ENCODE data around the gene MEGF9. TPM values are rescaled to one million over a fixed set of nuclear protein-coding genes. Genes with fewer than 3 reads are reported as not detected.

Gene MEGF9
- total RNA-seq, 1 donor from 2014 or later = 17.7 TPM

GRCh38 chr9:120757026-120757913 lies 43.0 kb upstream of the MEGF9 start:
- Histone ChIP-seq H3K4me3 (ENCODE audit: insufficient read depth, low read depth, low read length) (no peak overlapping the region), H3K4me1 (ENCODE audit: insufficient read depth, low read length) (no peaks in the 10 kb centered on the region), H3K79me2 (ENCODE audit: insufficient read depth, low read length) (no peaks in the 10 kb centered on the region), H2AFZ (ENCODE audit: low read depth, low read length) (no peak overlapping the region), H3K9me3 (ENCODE audit: insufficient read depth, low read depth, low read length) (no peaks in the 10 kb centered on the region), H3K27me3 (ENCODE audit: insufficient read depth, low read length) (no peaks in the 10 kb centered on the region), H3K4me2 (ENCODE audit: low read length) (no peak overlapping the region), H4K20me1 (ENCODE audit: insufficient read depth, low read length) (peaks cover 18% of the 10 kb centered on the region), H3K9ac (ENCODE audit: low read length) (no peak overlapping the region), H3K36me3 (ENCODE audit: insufficient read depth, low read length) (peaks cover 11% of the 10 kb centered on the region), H3K27ac (ENCODE audit: low read depth, low read length) (no peak overlapping the region)
- Mint-ChIP-seq H3K4me1 (ENCODE audit: low read depth, unreplicated experiment) (peaks cover 6% of the 10 kb centered on the region), H3K4me3 (ENCODE audit: unreplicated experiment) (no peak overlapping the region), H3K27me3 (ENCODE audit: low read depth, unreplicated experiment) (no peaks in the 10 kb centered on the region), H3K9me3 (ENCODE audit: unreplicated experiment) (no peaks in the 10 kb centered on the region), H3K36me3 (ENCODE audit: low read depth, unreplicated experiment) (no peaks in the 10 kb centered on the region), H3K27ac (ENCODE audit: unreplicated experiment) (no peak overlapping the region)
- TF ChIP-seq CTCF (IDR thresholded peaks at IDR 0.05; ENCODE audit: insufficient read depth, low read depth, low read length) (no peak), EZH2 (IDR thresholded peaks at IDR 0.05; ENCODE audit: insufficient read depth, low read length) (no peak)
- no peak for FAIRE-seq
- DNase-seq (ENCODE audit: low read depth) = no peak

- TF ChIP-seq EZH2 (IDR thresholded peaks at IDR 0.05; ENCODE audit: insufficient read depth, low read length) (no peak), CTCF (IDR thresholded peaks at IDR 0.05; ENCODE audit: insufficient read depth, low read depth, low read length) (no peak)
- no peak overlapping the region for H3K27ac Mint-ChIP-seq (ENCODE audit: unreplicated experiment)
These were observed 42.3 kb upstream of the MEGF9 start for GRCh38 chr9:120756531-120756930.

More at GRCh38 chr9:120756531-120756930, 42.3 kb upstream of the MEGF9 start:
- Mint-ChIP-seq H3K4me3 (ENCODE audit: unreplicated experiment) (no peak overlapping the region), H3K9me3 (ENCODE audit: unreplicated experiment) (no peaks in the 10 kb centered on the region), H3K27me3 (ENCODE audit: low read depth, unreplicated experiment) (no peaks in the 10 kb centered on the region), H3K4me1 (ENCODE audit: low read depth, unreplicated experiment) (peaks cover 6% of the 10 kb centered on the region), H3K36me3 (ENCODE audit: low read depth, unreplicated experiment) (no peaks in the 10 kb centered on the region)
- no peak overlapping the region for H3K27ac ChIP-seq (ENCODE audit: low read depth, low read length)
- DNase-seq (ENCODE audit: low read depth) = no peak
- H3K27me3 ChIP-seq (ENCODE audit: insufficient read depth, low read length) = no peaks in the 10 kb centered on the region
- H3K4me1 ChIP-seq (ENCODE audit: insufficient read depth, low read length) = no peaks in the 10 kb centered on the region
- H2AFZ ChIP-seq (ENCODE audit: low read depth, low read length) = no peak overlapping the region
- no peak overlapping the region for H3K4me3 ChIP-seq (ENCODE audit: insufficient read depth, low read depth, low read length)
- peaks cover 16% of the 10 kb centered on the region for H4K20me1 ChIP-seq (ENCODE audit: insufficient read depth, low read length)
- H3K9ac ChIP-seq (ENCODE audit: low read length) = no peak overlapping the region
- no peak for FAIRE-seq
- H3K79me2 ChIP-seq (ENCODE audit: insufficient read depth, low read length) = no peaks in the 10 kb centered on the region
- H3K36me3 ChIP-seq (ENCODE audit: insufficient read depth, low read length) = peaks cover 8% of the 10 kb centered on the region
- no peaks in the 10 kb centered on the region for H3K9me3 ChIP-seq (ENCODE audit: insufficient read depth, low read depth, low read length)
- no peak overlapping the region for H3K4me2 ChIP-seq (ENCODE audit: low read length)

Measured in astrocyte (in vitro differentiated cells and primary cell).